ENCODE measurements around the gene GPD1. TPM values are rescaled to one million over a fixed set of nuclear protein-coding genes. Genes with fewer than 3 reads are reported as not detected.

Gene GPD1
- total and polyA plus RNA-seq, 10 of the 15 experiments (the other 5 are each of a cell fraction or from before 2014, with no cell fraction given), result 0.04 to 0.61 (median 0.26) TPM; not detected in 1

DNA sequence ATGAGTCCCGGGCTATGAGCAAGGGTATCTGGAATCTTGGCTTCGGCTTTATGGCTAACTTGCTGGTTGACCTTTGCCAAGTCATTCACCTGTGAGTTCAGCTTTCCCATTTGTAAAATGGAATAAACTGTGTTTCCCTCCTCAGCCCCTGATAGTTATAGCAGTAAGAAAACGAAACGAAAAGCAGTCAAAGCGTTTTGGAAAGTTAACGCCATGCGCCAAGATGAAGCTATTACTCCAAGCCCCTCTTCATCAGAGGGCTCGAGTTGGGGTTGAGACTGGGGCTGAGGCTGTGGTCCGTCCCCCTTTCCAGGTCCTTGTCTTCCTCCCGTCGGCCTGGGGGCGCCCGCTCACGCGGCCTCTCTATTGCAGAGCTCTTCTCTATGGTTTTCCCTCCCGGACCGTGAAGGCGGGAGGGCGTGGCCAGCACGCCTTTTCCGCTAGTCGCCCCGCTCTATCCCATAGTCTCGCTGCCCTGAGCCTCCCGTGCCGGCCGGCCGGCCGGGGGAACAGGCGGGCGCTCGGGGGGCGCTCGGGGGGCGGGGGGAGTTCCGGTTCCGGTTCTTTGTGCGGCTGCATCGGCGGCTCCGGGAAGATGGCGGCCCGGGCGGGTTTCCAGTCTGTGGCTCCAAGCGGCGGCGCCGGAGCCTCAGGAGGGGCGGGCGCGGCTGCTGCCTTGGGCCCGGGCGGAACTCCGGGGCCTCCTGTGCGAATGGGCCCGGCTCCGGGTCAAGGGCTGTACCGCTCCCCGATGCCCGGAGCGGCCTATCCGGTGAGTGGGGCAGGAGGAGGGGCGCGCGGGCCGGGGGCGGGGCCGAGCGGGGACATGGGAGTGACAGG, 18.8 kb upstream of the GPD1 start, which contains the start of gene SMARCD1 (continued):
- TF ChIP-seq, protein P1, sequence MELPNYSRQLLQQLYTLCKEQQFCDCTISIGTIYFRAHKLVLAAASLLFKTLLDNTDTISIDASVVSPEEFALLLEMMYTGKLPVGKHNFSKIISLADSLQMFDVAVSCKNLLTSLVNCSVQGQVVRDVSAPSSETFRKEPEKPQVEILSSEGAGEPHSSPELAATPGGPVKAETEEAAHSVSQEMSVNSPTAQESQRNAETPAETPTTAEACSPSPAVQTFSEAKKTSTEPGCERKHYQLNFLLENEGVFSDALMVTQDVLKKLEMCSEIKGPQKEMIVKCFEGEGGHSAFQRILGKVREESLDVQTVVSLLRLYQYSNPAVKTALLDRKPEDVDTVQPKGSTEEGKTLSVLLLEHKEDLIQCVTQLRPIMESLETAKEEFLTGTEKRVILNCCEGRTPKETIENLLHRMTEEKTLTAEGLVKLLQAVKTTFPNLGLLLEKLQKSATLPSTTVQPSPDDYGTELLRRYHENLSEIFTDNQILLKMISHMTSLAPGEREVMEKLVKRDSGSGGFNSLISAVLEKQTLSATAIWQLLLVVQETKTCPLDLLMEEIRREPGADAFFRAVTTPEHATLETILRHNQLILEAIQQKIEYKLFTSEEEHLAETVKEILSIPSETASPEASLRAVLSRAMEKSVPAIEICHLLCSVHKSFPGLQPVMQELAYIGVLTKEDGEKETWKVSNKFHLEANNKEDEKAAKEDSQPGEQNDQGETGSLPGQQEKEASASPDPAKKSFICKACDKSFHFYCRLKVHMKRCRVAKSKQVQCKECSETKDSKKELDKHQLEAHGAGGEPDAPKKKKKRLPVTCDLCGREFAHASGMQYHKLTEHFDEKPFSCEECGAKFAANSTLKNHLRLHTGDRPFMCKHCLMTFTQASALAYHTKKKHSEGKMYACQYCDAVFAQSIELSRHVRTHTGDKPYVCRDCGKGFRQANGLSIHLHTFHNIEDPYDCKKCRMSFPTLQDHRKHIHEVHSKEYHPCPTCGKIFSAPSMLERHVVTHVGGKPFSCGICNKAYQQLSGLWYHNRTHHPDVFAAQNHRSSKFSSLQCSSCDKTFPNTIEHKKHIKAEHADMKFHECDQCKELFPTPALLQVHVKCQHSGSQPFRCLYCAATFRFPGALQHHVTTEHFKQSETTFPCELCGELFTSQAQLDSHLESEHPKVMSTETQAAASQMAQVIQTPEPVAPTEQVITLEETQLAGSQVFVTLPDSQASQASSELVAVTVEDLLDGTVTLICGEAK (IDR thresholded peaks at IDR 0.05; ENCODE audit: borderline replicate concordance), result peak; percentile 61; the same call in 1 of the 2 replicates
- TF ChIP-seq HDGF (IDR thresholded peaks at IDR 0.05) (no peak), TCF12 (IDR thresholded peaks at IDR 0.05; ENCODE audit: low read depth, low read length) (no peak), RBBP5 (conservative IDR thresholded peaks at IDR 0.05) (no peak), ZZZ3 (IDR thresholded peaks at IDR 0.05; ENCODE audit: control insufficient read depth, insufficient read length, low read depth) (no peak), HCFC1 (IDR thresholded peaks at IDR 0.05; ENCODE audit: low read length) (peak; percentile 65; the same call in 1 of the 2 replicates), SMAD1 (IDR thresholded peaks at IDR 0.05; ENCODE audit: low read depth, partially characterized antibody) (peak; percentile 27)
- TF ChIP-seq, protein P2, sequence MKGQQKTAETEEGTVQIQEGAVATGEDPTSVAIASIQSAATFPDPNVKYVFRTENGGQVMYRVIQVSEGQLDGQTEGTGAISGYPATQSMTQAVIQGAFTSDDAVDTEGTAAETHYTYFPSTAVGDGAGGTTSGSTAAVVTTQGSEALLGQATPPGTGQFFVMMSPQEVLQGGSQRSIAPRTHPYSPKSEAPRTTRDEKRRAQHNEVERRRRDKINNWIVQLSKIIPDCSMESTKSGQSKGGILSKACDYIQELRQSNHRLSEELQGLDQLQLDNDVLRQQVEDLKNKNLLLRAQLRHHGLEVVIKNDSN (IDR thresholded peaks at IDR 0.05; ENCODE audit: borderline replicate concordance, extremely low read length, insufficient read depth, low read depth, low read length), result no peak
- TF ChIP-seq, protein P3, sequence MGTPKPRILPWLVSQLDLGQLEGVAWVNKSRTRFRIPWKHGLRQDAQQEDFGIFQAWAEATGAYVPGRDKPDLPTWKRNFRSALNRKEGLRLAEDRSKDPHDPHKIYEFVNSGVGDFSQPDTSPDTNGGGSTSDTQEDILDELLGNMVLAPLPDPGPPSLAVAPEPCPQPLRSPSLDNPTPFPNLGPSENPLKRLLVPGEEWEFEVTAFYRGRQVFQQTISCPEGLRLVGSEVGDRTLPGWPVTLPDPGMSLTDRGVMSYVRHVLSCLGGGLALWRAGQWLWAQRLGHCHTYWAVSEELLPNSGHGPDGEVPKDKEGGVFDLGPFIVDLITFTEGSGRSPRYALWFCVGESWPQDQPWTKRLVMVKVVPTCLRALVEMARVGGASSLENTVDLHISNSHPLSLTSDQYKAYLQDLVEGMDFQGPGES (IDR thresholded peaks at IDR 0.05), result no peak
- TF ChIP-seq, protein P4, sequence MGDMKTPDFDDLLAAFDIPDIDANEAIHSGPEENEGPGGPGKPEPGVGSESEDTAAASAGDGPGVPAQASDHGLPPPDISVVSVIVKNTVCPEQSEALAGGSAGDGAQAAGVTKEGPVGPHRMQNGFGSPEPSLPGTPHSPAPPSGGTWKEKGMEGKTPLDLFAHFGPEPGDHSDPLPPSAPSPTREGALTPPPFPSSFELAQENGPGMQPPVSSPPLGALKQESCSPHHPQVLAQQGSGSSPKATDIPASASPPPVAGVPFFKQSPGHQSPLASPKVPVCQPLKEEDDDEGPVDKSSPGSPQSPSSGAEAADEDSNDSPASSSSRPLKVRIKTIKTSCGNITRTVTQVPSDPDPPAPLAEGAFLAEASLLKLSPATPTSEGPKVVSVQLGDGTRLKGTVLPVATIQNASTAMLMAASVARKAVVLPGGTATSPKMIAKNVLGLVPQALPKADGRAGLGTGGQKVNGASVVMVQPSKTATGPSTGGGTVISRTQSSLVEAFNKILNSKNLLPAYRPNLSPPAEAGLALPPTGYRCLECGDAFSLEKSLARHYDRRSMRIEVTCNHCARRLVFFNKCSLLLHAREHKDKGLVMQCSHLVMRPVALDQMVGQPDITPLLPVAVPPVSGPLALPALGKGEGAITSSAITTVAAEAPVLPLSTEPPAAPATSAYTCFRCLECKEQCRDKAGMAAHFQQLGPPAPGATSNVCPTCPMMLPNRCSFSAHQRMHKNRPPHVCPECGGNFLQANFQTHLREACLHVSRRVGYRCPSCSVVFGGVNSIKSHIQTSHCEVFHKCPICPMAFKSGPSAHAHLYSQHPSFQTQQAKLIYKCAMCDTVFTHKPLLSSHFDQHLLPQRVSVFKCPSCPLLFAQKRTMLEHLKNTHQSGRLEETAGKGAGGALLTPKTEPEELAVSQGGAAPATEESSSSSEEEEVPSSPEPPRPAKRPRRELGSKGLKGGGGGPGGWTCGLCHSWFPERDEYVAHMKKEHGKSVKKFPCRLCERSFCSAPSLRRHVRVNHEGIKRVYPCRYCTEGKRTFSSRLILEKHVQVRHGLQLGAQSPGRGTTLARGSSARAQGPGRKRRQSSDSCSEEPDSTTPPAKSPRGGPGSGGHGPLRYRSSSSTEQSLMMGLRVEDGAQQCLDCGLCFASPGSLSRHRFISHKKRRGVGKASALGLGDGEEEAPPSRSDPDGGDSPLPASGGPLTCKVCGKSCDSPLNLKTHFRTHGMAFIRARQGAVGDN (IDR thresholded peaks at IDR 0.05), result no peak; the same call in 1 of the 2 replicates
- TF ChIP-seq, protein P5, sequence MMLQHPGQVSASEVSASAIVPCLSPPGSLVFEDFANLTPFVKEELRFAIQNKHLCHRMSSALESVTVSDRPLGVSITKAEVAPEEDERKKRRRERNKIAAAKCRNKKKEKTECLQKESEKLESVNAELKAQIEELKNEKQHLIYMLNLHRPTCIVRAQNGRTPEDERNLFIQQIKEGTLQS (IDR thresholded peaks at IDR 0.05; ENCODE audit: borderline replicate concordance, extremely low read depth, low read depth, low read length), result no peak
- TF ChIP-seq, protein P6, sequence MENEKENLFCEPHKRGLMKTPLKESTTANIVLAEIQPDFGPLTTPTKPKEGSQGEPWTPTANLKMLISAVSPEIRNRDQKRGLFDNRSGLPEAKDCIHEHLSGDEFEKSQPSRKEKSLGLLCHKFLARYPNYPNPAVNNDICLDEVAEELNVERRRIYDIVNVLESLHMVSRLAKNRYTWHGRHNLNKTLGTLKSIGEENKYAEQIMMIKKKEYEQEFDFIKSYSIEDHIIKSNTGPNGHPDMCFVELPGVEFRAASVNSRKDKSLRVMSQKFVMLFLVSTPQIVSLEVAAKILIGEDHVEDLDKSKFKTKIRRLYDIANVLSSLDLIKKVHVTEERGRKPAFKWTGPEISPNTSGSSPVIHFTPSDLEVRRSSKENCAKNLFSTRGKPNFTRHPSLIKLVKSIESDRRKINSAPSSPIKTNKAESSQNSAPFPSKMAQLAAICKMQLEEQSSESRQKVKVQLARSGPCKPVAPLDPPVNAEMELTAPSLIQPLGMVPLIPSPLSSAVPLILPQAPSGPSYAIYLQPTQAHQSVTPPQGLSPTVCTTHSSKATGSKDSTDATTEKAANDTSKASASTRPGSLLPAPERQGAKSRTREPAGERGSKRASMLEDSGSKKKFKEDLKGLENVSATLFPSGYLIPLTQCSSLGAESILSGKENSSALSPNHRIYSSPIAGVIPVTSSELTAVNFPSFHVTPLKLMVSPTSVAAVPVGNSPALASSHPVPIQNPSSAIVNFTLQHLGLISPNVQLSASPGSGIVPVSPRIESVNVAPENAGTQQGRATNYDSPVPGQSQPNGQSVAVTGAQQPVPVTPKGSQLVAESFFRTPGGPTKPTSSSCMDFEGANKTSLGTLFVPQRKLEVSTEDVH (IDR thresholded peaks at IDR 0.05; ENCODE audit: low read depth, partially characterized antibody), result no peak

Measured in GM12878 (cell line).